ENCODE measurements around the gene SH3RF3. TPM values are rescaled to one million over a fixed set of nuclear protein-coding genes. Genes with fewer than 3 reads are reported as not detected.
A peak's percentile ranks its signal among the peaks of the same experiment; 100 is the strongest.

Gene SH3RF3
- total and polyA plus RNA-seq, 9 of the 15 experiments (the other 6 are each of a cell fraction or from before 2014, with no cell fraction given) = 0.02 TPM; not detected in 8

DNA sequence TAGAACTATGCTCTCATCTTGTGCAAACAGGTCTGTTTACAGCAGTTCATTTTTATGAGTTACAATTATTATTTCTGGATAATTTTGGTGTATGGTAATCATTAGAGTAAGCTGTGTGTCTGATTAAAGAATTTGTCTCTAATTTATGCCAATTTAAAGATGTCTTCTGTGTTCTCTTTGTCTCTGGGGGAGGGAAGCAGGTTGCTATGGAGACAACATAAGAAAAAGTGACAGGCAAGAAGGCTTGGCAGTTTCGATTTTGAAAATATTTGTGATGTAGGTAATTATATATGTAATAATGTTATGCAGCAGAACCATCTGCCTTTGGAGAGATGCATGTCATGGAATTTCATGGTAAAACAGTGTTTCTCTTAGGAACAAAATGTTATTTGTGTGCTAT lies 78.2 kb downstream of the SH3RF3 start:
- no peak overlapping the region for H3K27ac ChIP-seq (ENCODE audit: extremely low read depth, low read depth, low read length)

DNA sequence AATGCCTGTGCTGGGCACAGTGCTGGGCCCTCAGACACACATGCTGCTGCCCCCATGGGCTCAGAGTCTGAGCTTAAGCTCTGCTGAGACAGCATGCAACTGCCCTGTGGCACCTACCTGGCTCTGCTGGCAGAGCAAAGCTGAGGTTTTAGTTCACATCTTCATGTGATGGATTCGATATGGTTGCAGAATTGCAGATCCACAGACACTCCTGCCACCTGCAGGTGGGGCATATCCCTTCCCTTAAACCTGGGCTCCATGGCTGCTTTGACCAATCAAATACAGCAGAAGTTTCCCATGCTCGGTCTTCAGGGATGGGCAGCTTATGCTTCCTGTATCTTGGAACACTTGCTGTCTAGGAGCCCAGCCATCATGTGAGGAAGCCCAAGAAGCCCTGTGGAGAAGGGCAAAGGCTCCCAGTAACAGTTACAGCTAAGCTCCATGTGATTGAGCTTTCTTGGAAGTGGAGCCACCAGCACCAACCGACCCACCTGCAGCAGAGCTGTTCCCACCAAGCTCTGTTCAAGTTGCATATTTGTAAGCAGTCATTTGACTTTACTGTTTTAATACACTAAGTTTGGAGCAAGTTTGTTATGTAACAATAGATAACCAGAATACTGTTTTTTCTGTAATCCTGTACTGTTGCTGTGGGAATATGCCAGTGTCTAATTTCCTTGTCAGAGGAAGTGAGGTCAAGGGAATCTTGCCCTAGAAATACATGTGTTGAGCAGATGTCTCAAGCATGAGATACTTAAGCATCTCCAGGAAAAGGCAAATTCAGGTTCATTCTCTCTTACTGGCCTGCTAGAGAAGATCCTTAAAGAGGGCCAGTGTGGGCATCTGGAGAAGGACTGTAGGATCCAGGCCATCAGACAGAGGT lies 79.3 kb downstream of the SH3RF3 start:
- peaks cover 0 to under 1% of the 10 kb centered on the region in 2 experiments; a peak in 1 of 5 replicates for H3K4me1 ChIP-seq (replicated peaks in 1 of 2; ENCODE audit: control insufficient read depth in 2 of 2, insufficient read depth in 2 of 2, low read length in 2 of 2)
- TF ChIP-seq CHD4 (IDR thresholded peaks at IDR 0.05; ENCODE audit: insufficient read depth, insufficient replicate concordance, low read depth, low read length, poor library complexity, severe bottlenecking) (no peak), TFAM (CRISPR knock-in tag; conservative IDR thresholded peaks at IDR 0.05) (no peak), RAD21 (CRISPR knock-in tag; conservative IDR thresholded peaks at IDR 0.05 in 1 of 2, IDR thresholded peaks at IDR 0.05 in 1 of 2) (peak in 1 of 2 experiments; percentile 42; a peak in 2 of 4 replicates)
- TF ChIP-seq, protein P1, sequence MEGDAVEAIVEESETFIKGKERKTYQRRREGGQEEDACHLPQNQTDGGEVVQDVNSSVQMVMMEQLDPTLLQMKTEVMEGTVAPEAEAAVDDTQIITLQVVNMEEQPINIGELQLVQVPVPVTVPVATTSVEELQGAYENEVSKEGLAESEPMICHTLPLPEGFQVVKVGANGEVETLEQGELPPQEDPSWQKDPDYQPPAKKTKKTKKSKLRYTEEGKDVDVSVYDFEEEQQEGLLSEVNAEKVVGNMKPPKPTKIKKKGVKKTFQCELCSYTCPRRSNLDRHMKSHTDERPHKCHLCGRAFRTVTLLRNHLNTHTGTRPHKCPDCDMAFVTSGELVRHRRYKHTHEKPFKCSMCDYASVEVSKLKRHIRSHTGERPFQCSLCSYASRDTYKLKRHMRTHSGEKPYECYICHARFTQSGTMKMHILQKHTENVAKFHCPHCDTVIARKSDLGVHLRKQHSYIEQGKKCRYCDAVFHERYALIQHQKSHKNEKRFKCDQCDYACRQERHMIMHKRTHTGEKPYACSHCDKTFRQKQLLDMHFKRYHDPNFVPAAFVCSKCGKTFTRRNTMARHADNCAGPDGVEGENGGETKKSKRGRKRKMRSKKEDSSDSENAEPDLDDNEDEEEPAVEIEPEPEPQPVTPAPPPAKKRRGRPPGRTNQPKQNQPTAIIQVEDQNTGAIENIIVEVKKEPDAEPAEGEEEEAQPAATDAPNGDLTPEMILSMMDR (IDR thresholded peaks at IDR 0.05 in 2 of 3, conservative IDR thresholded peaks at IDR 0.05 in 1 of 3; ENCODE audit: insufficient read depth in 2 of 3, low read depth in 1 of 3, low read length in 3 of 3) = peak in 2 of 3 experiments; percentile 24 to 32; a peak in 1 of 6 replicates
- H4K20me1 ChIP-seq (replicated peaks; ENCODE audit: control insufficient read depth, insufficient read depth, low read length) = peaks cover 11% of the 10 kb centered on the region
- no peak overlapping the region for H2AFZ ChIP-seq (ENCODE audit: low read depth, low read length)
- H3K4me2 ChIP-seq (ENCODE audit: insufficient read depth, low read length) = no peak overlapping the region
- no peaks in the 10 kb centered on the region for H3K9me1 ChIP-seq (ENCODE audit: control insufficient read depth, insufficient read depth, low read length)
- H3K79me2 ChIP-seq (ENCODE audit: control insufficient read depth, insufficient read depth, low read length) = no peaks in the 10 kb centered on the region
- no peaks in the 10 kb centered on the region for H3K36me3 ChIP-seq (ENCODE audit: control insufficient read depth, insufficient read depth, low read length)
- ChIA-PET POLR2A (interaction anchor here (1.1 to 1.4 kb wide), 2 partner anchors 18 to 30 kb away, joined by 4 to 5 read pairs; no protein-coding TSS in a partner anchor), CTCF (ENCODE audit: low intra/inter-chr PET ratio) (no interaction called here)
- peak in 1 of 4 experiments; percentile 2 for DNase-seq (ENCODE audit: extremely low read depth in 1 of 4, low spot score in 3 of 4)
- BruUV-seq (replicated peaks) = no TSS peak
- WGBS (ENCODE audit: insufficient coverage, low coverage, missing lambda C conversion rate) = 0% methylated on average over 3 of the region's 3 CpGs
- intact Hi-C loops (cut with micrococcal nuclease) (no loop called here), in situ Hi-C loops (cut with MboI) (no loop called here)
- H3K9ac ChIP-seq (ENCODE audit: insufficient read depth in 1 of 2, low read depth in 2 of 2, low read length in 2 of 2) = no peak overlapping the region
- no peak overlapping the region for H3K4me3 ChIP-seq
- no peak for FAIRE-seq
- H3K9me3 ChIP-seq (replicated peaks; ENCODE audit: control insufficient read depth, insufficient read depth, low read depth, low read length) = no peaks in the 10 kb centered on the region
- H3K27me3 ChIP-seq (ENCODE audit: control insufficient read depth in 2 of 2, insufficient read depth in 2 of 2, low read length in 2 of 2) = peaks cover 7 to 52% of the 10 kb centered on the region in 2 experiments; a peak in 4 of 5 replicates
- no peak for ATAC-seq
- no peak overlapping the region for H3K27ac ChIP-seq (ENCODE audit: extremely low read depth, low read depth, low read length)

More for the DNA sequence above, 78.2 kb downstream of the SH3RF3 start:
- Histone ChIP-seq H3K9ac (ENCODE audit: insufficient read depth in 1 of 2, low read depth in 2 of 2, low read length in 2 of 2) (no peak overlapping the region), H3K9me3 (replicated peaks; ENCODE audit: control insufficient read depth, insufficient read depth, low read depth, low read length) (no peaks in the 10 kb centered on the region), H3K4me1 (replicated peaks in 1 of 2; ENCODE audit: control insufficient read depth in 2 of 2, insufficient read depth in 2 of 2, low read length in 2 of 2) (no peaks in the 10 kb centered on the region), H3K27me3 (ENCODE audit: control insufficient read depth in 2 of 2, insufficient read depth in 2 of 2, low read length in 2 of 2) (peaks cover 6 to 52% of the 10 kb centered on the region in 2 experiments; a peak in 4 of 5 replicates), H3K4me3 (no peak overlapping the region), H3K36me3 (ENCODE audit: control insufficient read depth, insufficient read depth, low read length) (no peaks in the 10 kb centered on the region), H2AFZ (ENCODE audit: low read depth, low read length) (no peak overlapping the region), H4K20me1 (replicated peaks; ENCODE audit: control insufficient read depth, insufficient read depth, low read length) (peaks cover 20% of the 10 kb centered on the region), H3K4me2 (ENCODE audit: insufficient read depth, low read length) (no peak overlapping the region), H3K79me2 (ENCODE audit: control insufficient read depth, insufficient read depth, low read length) (no peaks in the 10 kb centered on the region), H3K9me1 (ENCODE audit: control insufficient read depth, insufficient read depth, low read length) (no peaks in the 10 kb centered on the region)
- ChIA-PET POLR2A (interaction anchor here (0.6 to 0.8 kb wide), 3 partner anchors 14 to 462 kb away, joined by 3 read pairs; no protein-coding TSS in a partner anchor), CTCF (ENCODE audit: low intra/inter-chr PET ratio) (no interaction called here)
- FAIRE-seq (no peak), DNase-seq (ENCODE audit: extremely low read depth in 1 of 4, low spot score in 3 of 4) (no peak), ATAC-seq (no peak)
- TF ChIP-seq RFX1 (IDR thresholded peaks at IDR 0.05) (peak; percentile 36), EGR1 (conservative IDR thresholded peaks at IDR 0.05) (no peak)
- WGBS (ENCODE audit: insufficient coverage, low coverage, missing lambda C conversion rate) = 0% methylated on average over 1 of the region's 1 CpG
- no TSS peak for BruUV-seq (replicated peaks)
- intact Hi-C loops (cut with micrococcal nuclease) (no loop called here), in situ Hi-C loops (cut with MboI) (no loop called here)
